ENCODE results near the gene WWP2.
"Not testable (repeated sequence)": the region's sequence is repeated elsewhere in the genome, so short reads cannot be mapped to it uniquely, and the experiment has no call there.

The WWP2 gene

GRCh38 chr16:69940676-69941075 is 178.5 kb downstream of the WWP2 start:
- no peak for DNase-seq (ENCODE audit: low read depth in 3 of 3, low spot score in 1 of 3)

GRCh38 chr16:69941251-69942098 is 179.3 kb downstream of the WWP2 start:
- DNase-seq (ENCODE audit: low read depth in 3 of 3, low spot score in 1 of 3), result no peak

- DNase-seq (ENCODE audit: low read depth in 3 of 3, low spot score in 1 of 3), result no peak
These were observed 180.0 kb downstream of the WWP2 start for GRCh38 chr16:69942099-69942491.

- no peak for DNase-seq (ENCODE audit: low read depth in 3 of 3, low spot score in 1 of 3)
These were observed 180.6 kb downstream of the WWP2 start for GRCh38 chr16:69942627-69943170.

- not testable (repeated sequence) for DNase-seq (ENCODE audit: low read depth in 3 of 3, low spot score in 1 of 3)
These were observed 181.3 kb downstream of the WWP2 start for GRCh38 chr16:69943241-69944036.

GRCh38 chr16:69950411-69950810 is 188.3 kb downstream of the WWP2 start:
- DNase-seq (ENCODE audit: low read depth in 3 of 3, low spot score in 1 of 3), result not testable (repeated sequence)

- DNase-seq (ENCODE audit: low read depth in 3 of 3, low spot score in 1 of 3), result not testable (repeated sequence)
These were observed 189.0 kb downstream of the WWP2 start, which contains the start of gene CLEC18A for GRCh38 chr16:69951017-69951671. Gene CLEC18A (plus strand): TSS chr16:69951334. CDS start chr16:69951367, 33 bp downstream.

GRCh38 chr16:69951672-69952031 is 189.5 kb downstream of the WWP2 start:
- DNase-seq (ENCODE audit: low read depth in 3 of 3, low spot score in 1 of 3), result not testable (repeated sequence)

- DNase-seq (ENCODE audit: low read depth in 3 of 3, low spot score in 1 of 3), result not testable (repeated sequence)
These were observed 190.0 kb downstream of the WWP2 start for GRCh38 chr16:69952116-69952515.

GRCh38 chr16:69952572-69953355 is 190.6 kb downstream of the WWP2 start:
- not testable (repeated sequence) for DNase-seq (ENCODE audit: low read depth in 3 of 3, low spot score in 1 of 3)

- not testable (repeated sequence) for DNase-seq (ENCODE audit: low read depth in 3 of 3, low spot score in 1 of 3)
These were observed 192.1 kb downstream of the WWP2 start for GRCh38 chr16:69954241-69954640.

GRCh38 chr16:69963312-69963711 is 201.2 kb downstream of the WWP2 start:
- DNase-seq (ENCODE audit: low read depth in 3 of 3, low spot score in 1 of 3), result not testable (repeated sequence)

GRCh38 chr16:69964960-69965660 is 203.0 kb downstream of the WWP2 start:
- not testable (repeated sequence) for DNase-seq (ENCODE audit: low read depth in 3 of 3, low spot score in 1 of 3)

GRCh38 chr16:69965661-69966054 is 203.5 kb downstream of the WWP2 start:
- not testable (repeated sequence) for DNase-seq (ENCODE audit: low read depth in 3 of 3, low spot score in 1 of 3)

- not testable (repeated sequence) for DNase-seq (ENCODE audit: low read depth in 3 of 3, low spot score in 1 of 3)
These were observed 205.6 kb downstream of the WWP2 start for GRCh38 chr16:69967688-69968087.

- DNase-seq (ENCODE audit: low read depth in 3 of 3, low spot score in 1 of 3), result not testable (repeated sequence)
These were observed 206.0 kb downstream of the WWP2 start for GRCh38 chr16:69968125-69968524.

- DNase-seq (ENCODE audit: low read depth in 3 of 3, low spot score in 1 of 3), result not testable (repeated sequence)
These were observed 207.5 kb downstream of the WWP2 start for GRCh38 chr16:69969657-69970056.

GRCh38 chr16:69972120-69972519 is 210.0 kb downstream of the WWP2 start:
- not testable (repeated sequence) for DNase-seq (ENCODE audit: low read depth in 3 of 3, low spot score in 1 of 3)

GRCh38 chr16:69972935-69973334 is 210.8 kb downstream of the WWP2 start:
- not testable (repeated sequence) for DNase-seq (ENCODE audit: low read depth in 3 of 3, low spot score in 1 of 3)

- DNase-seq (ENCODE audit: low read depth in 3 of 3, low spot score in 1 of 3), result not testable (repeated sequence)
These were observed 223.1 kb downstream of the WWP2 start for GRCh38 chr16:69985196-69985595.
